ENCODE results near the gene VAMP2. TPM values are rescaled to one million over a fixed set of nuclear protein-coding genes. Genes with fewer than 3 reads are reported as not detected.
A peak's percentile ranks its signal among the peaks of the same experiment; 100 is the strongest.
"Not testable (repeated sequence)": the region's sequence is repeated elsewhere in the genome, so short reads cannot be mapped to it uniquely, and the experiment has no call there.

Gene VAMP2
- total and polyA plus RNA-seq, 5 donors, result 50.2 to 74.9 (median 69.9) TPM

- DNase-seq (no peak), ATAC-seq (peak; percentile 13 to 27)
- WGBS, result 9% methylated on average over 11 of the region's 11 CpGs
- Histone ChIP-seq H3K4me3 (ENCODE audit: low read length) (peak overlapping the region; percentile 74), H3K9me3 (ENCODE audit: control insufficient read depth, low read length) (no peaks in the 10 kb centered on the region), H3K27me3 (ENCODE audit: control insufficient read depth, insufficient read depth) (no peaks in the 10 kb centered on the region), H3K27ac (ENCODE audit: low read length) (peak overlapping the region; percentile 70), H3K4me1 (ENCODE audit: control insufficient read depth, insufficient read depth, low read length) (peaks cover 6% of the 10 kb centered on the region)
- intact Hi-C loops (cut with DNase I), result loop anchor here in 1 of 4 donors (10.0 kb wide), 1 partner anchor 51 kb away; the partner anchor contains the start of gene HES7
Measured at GRCh38 chr17:8175795-8176196, 13.0 kb upstream of the VAMP2 start.

GRCh38 chr17:8173871-8174322 lies 11.1 kb upstream of the VAMP2 start:
- no peaks in the 10 kb centered on the region for H3K27me3 ChIP-seq (ENCODE audit: control insufficient read depth, insufficient read depth)
- H3K4me3 ChIP-seq (ENCODE audit: low read length), result peak overlapping the region; percentile 63
- peak overlapping the region; percentile 95 for H3K27ac ChIP-seq (ENCODE audit: low read length)
- H3K4me1 ChIP-seq (ENCODE audit: control insufficient read depth, insufficient read depth, low read length), result peaks cover 6% of the 10 kb centered on the region
- intact Hi-C loops (cut with DNase I), result loop anchor here in 1 of 4 donors (10.0 kb wide), 1 partner anchor 49 kb away; the partner anchor contains the start of gene HES7
- ATAC-seq (no peak), DNase-seq (no peak)
- 3% methylated on average over 14 of the region's 14 CpGs for WGBS
- no peaks in the 10 kb centered on the region for H3K9me3 ChIP-seq (ENCODE audit: control insufficient read depth, low read length)

GRCh38 chr17:8173056-8173870 lies 10.5 kb upstream of the VAMP2 start:
- intact Hi-C loops (cut with DNase I), result loop anchor here in 1 of 4 donors (10.0 kb wide), 1 partner anchor 48 kb away; the partner anchor contains the start of gene HES7
- peaks cover 6% of the 10 kb centered on the region for H3K4me1 ChIP-seq (ENCODE audit: control insufficient read depth, insufficient read depth, low read length)
- H3K9me3 ChIP-seq (ENCODE audit: control insufficient read depth, low read length), result no peaks in the 10 kb centered on the region
- under 1% methylated on average over 23 of the region's 23 CpGs for WGBS
- peak; percentile 88 to 89 for ATAC-seq
- DNase-seq, result peak; percentile 68 to 84 (median 71)
- H3K27ac ChIP-seq (ENCODE audit: low read length), result peak overlapping the region; percentile 95
- H3K27me3 ChIP-seq (ENCODE audit: control insufficient read depth, insufficient read depth), result no peaks in the 10 kb centered on the region
- peak overlapping the region; percentile 63 for H3K4me3 ChIP-seq (ENCODE audit: low read length)

GRCh38 chr17:8170186-8170585 lies 7.4 kb upstream of the VAMP2 start:
- ATAC-seq; H3K4me1 ChIP-seq (ENCODE audit: control insufficient read depth, insufficient read depth, low read length); H3K27me3 ChIP-seq (ENCODE audit: control insufficient read depth, insufficient read depth); H3K4me3 ChIP-seq (ENCODE audit: low read length); H3K27ac ChIP-seq (ENCODE audit: low read length); H3K9me3 ChIP-seq (ENCODE audit: control insufficient read depth, low read length): not testable (repeated sequence)
- 94% methylated on average over 19 of the region's 19 CpGs for WGBS
- intact Hi-C loops (cut with DNase I), result loop anchor here in 1 of 4 donors (10.0 kb wide), 1 partner anchor 45 kb away; the partner anchor contains the start of gene HES7
- peak in 1 of 3 donors; percentile 21 for DNase-seq

GRCh38 chr17:8167526-8167925 lies 4.8 kb upstream of the VAMP2 start:
- no peak for ATAC-seq
- intact Hi-C loops (cut with DNase I), result no loop called here
- H3K27ac ChIP-seq (ENCODE audit: low read length), result no peak overlapping the region

GRCh38 chr17:8166731-8167130 lies 4.0 kb upstream of the VAMP2 start:
- WGBS, result 94% methylated on average over 6 of the region's 6 CpGs
- Histone ChIP-seq H3K4me3 (ENCODE audit: low read length) (no peak overlapping the region), H3K4me1 (ENCODE audit: control insufficient read depth, insufficient read depth, low read length) (peaks cover 15% of the 10 kb centered on the region), H3K9me3 (ENCODE audit: control insufficient read depth, low read length) (no peaks in the 10 kb centered on the region), H3K27me3 (ENCODE audit: control insufficient read depth, insufficient read depth) (no peaks in the 10 kb centered on the region), H3K27ac (ENCODE audit: low read length) (no peak overlapping the region)
- DNase-seq (peak in 1 of 3 donors; percentile 14), ATAC-seq (no peak)
- intact Hi-C loops (cut with DNase I), result no loop called here

More at GRCh38 chr17:8167526-8167925, 4.8 kb upstream of the VAMP2 start:
- Histone ChIP-seq H3K4me3 (ENCODE audit: low read length) (no peak overlapping the region), H3K27me3 (ENCODE audit: control insufficient read depth, insufficient read depth) (no peaks in the 10 kb centered on the region), H3K4me1 (ENCODE audit: control insufficient read depth, insufficient read depth, low read length) (peaks cover 15% of the 10 kb centered on the region), H3K9me3 (ENCODE audit: control insufficient read depth, low read length) (no peaks in the 10 kb centered on the region)
- 84% methylated on average over 3 of the region's 3 CpGs for WGBS
- no peak for DNase-seq

- Histone ChIP-seq H3K27ac (ENCODE audit: low read length) (peak overlapping the region; percentile 94), H3K4me1 (ENCODE audit: control insufficient read depth, insufficient read depth, low read length) (peaks cover 22% of the 10 kb centered on the region), H3K4me3 (ENCODE audit: low read length) (no peak overlapping the region), H3K9me3 (ENCODE audit: control insufficient read depth, low read length) (no peaks in the 10 kb centered on the region), H3K27me3 (ENCODE audit: control insufficient read depth, insufficient read depth) (no peaks in the 10 kb centered on the region)
- intact Hi-C loops (cut with DNase I), result no loop called here
- DNase-seq (peak in 1 of 3 donors; percentile 30), ATAC-seq (no peak)
- whole genome bisulfite sequencing, result 50% methylated on average over 6 of the region's 6 CpGs
Measured at GRCh38 chr17:8164815-8165131, 2.0 kb upstream of the VAMP2 start.

GRCh38 chr17:8163978-8164814 lies 1.4 kb upstream of the VAMP2 start:
- Histone ChIP-seq H3K27me3 (ENCODE audit: control insufficient read depth, insufficient read depth) (no peaks in the 10 kb centered on the region), H3K27ac (ENCODE audit: low read length) (peak overlapping the region; percentile 94), H3K9me3 (ENCODE audit: control insufficient read depth, low read length) (no peaks in the 10 kb centered on the region), H3K4me3 (ENCODE audit: low read length) (no peak overlapping the region), H3K4me1 (ENCODE audit: control insufficient read depth, insufficient read depth, low read length) (peaks cover 22% of the 10 kb centered on the region)
- WGBS, result 19% methylated on average over 13 of the region's 13 CpGs
- ATAC-seq (peak; percentile 85 to 86), DNase-seq (peak; percentile 84 to 94 (median 93))
- intact Hi-C loops (cut with DNase I), result no loop called here

- Histone ChIP-seq H3K9me3 (ENCODE audit: control insufficient read depth, low read length) (no peaks in the 10 kb centered on the region), H3K27me3 (ENCODE audit: control insufficient read depth, insufficient read depth) (no peaks in the 10 kb centered on the region), H3K27ac (ENCODE audit: low read length) (peak overlapping the region; percentile 94), H3K4me3 (ENCODE audit: low read length) (peak overlapping the region; percentile 92), H3K4me1 (ENCODE audit: control insufficient read depth, insufficient read depth, low read length) (peaks cover 22% of the 10 kb centered on the region)
- DNase-seq (peak in 2 of 3 donors; percentile 73), ATAC-seq (peak; percentile 3 to 7)
- intact Hi-C loops (cut with DNase I), result no loop called here
- 9% methylated on average over 54 of the region's 55 CpGs for whole genome bisulfite sequencing
Measured at GRCh38 chr17:8162997-8163977, 539 bp upstream of the VAMP2 start.

Data from right cardiac atrium (tissue), 5 donors.